Measurements from ENCODE around the gene DUSP8. TPM values are rescaled to one million over a fixed set of nuclear protein-coding genes. Genes with fewer than 3 reads are reported as not detected.

DUSP8 gene
- polyA plus RNA-seq, 1 donor from 2014 or later = 3.5 TPM

GRCh38 chr11:1540074-1540473, 32.0 kb downstream of the DUSP8 start:
- Histone ChIP-seq H3K9me2 (ENCODE audit: insufficient read depth, low read length) (no peaks in the 10 kb centered on the region), H4K20me1 (ENCODE audit: insufficient read depth) (no peaks in the 10 kb centered on the region), H3K4me2 (ENCODE audit: low read length) (no peak overlapping the region), H2AFZ (ENCODE audit: low read depth, low read length) (no peak overlapping the region), H3K27ac (ENCODE audit: low read length) (no peak overlapping the region), H3K27me3 (ENCODE audit: insufficient read depth, low read depth, low read length) (peaks cover 13% of the 10 kb centered on the region), H3F3A (ENCODE audit: insufficient read depth, low read length, poor library complexity, severe bottlenecking) (no peaks in the 10 kb centered on the region), H3K79me2 (replicated peaks; ENCODE audit: insufficient read depth, low read length) (no peaks in the 10 kb centered on the region), H3K4me3 (ENCODE audit: low read length) (no peak overlapping the region), H3K36me3 (ENCODE audit: insufficient read depth, low read length) (no peaks in the 10 kb centered on the region), H3K9ac (ENCODE audit: low read length) (no peak overlapping the region), H3K9me3 (ENCODE audit: low read length) (no peaks in the 10 kb centered on the region)
- TF ChIP-seq MXI1 (conservative IDR thresholded peaks at IDR 0.05; ENCODE audit: poor library complexity, severe bottlenecking) = no peak
- TF ChIP-seq CTCF (IDR thresholded peaks at IDR 0.05; ENCODE audit: poor library complexity, severe bottlenecking) = no peak
- TF ChIP-seq EZH2 (IDR thresholded peaks at IDR 0.05; ENCODE audit: borderline replicate concordance, insufficient read depth, low read length, poor library complexity, severe bottlenecking) = no peak
- TF ChIP-seq REST (IDR thresholded peaks at IDR 0.05; ENCODE audit: borderline replicate concordance) = no peak
- no peak for TF ChIP-seq POLR2AphosphoS5 (IDR thresholded peaks at IDR 0.05)
- TF ChIP-seq TAF1 (IDR thresholded peaks at IDR 0.05; ENCODE audit: low read depth) = no peak
- TF ChIP-seq SMC3 (conservative IDR thresholded peaks at IDR 0.05; ENCODE audit: poor library complexity) = no peak
- TF ChIP-seq RAD21 (conservative IDR thresholded peaks at IDR 0.05) = no peak
- no peak for TF ChIP-seq EP300 (conservative IDR thresholded peaks at IDR 0.05; ENCODE audit: poor library complexity, severe bottlenecking)

- no peaks in the 10 kb centered on the region for H3K36me3 ChIP-seq (ENCODE audit: insufficient read depth, low read length)
- H4K20me1 ChIP-seq (ENCODE audit: insufficient read depth) = no peaks in the 10 kb centered on the region
- peaks cover 3% of the 10 kb centered on the region for H3K27me3 ChIP-seq (ENCODE audit: insufficient read depth, low read depth, low read length)
- H2AFZ ChIP-seq (ENCODE audit: low read depth, low read length) = no peak overlapping the region
- H3K27ac ChIP-seq (ENCODE audit: low read length) = no peak overlapping the region
- H3K9ac ChIP-seq (ENCODE audit: low read length) = no peak overlapping the region
- H3K9me3 ChIP-seq (ENCODE audit: low read length) = no peaks in the 10 kb centered on the region
- no peak for TF ChIP-seq TAF1 (IDR thresholded peaks at IDR 0.05; ENCODE audit: low read depth)
- no peak for TF ChIP-seq RAD21 (conservative IDR thresholded peaks at IDR 0.05)
- no peak for TF ChIP-seq POLR2AphosphoS5 (IDR thresholded peaks at IDR 0.05)
- no peak for TF ChIP-seq EP300 (conservative IDR thresholded peaks at IDR 0.05; ENCODE audit: poor library complexity, severe bottlenecking)
- no peak for TF ChIP-seq MXI1 (conservative IDR thresholded peaks at IDR 0.05; ENCODE audit: poor library complexity, severe bottlenecking)
- no peak for TF ChIP-seq EZH2 (IDR thresholded peaks at IDR 0.05; ENCODE audit: borderline replicate concordance, insufficient read depth, low read length, poor library complexity, severe bottlenecking)
- no peak for TF ChIP-seq CTCF (IDR thresholded peaks at IDR 0.05; ENCODE audit: poor library complexity, severe bottlenecking)
- no peak for TF ChIP-seq SMC3 (conservative IDR thresholded peaks at IDR 0.05; ENCODE audit: poor library complexity)
- no peak for TF ChIP-seq REST (IDR thresholded peaks at IDR 0.05; ENCODE audit: borderline replicate concordance)
- H3K79me2 ChIP-seq (replicated peaks; ENCODE audit: insufficient read depth, low read length) = no peaks in the 10 kb centered on the region
- no peaks in the 10 kb centered on the region for H3F3A ChIP-seq (ENCODE audit: insufficient read depth, low read length, poor library complexity, severe bottlenecking)
- H3K9me2 ChIP-seq (ENCODE audit: insufficient read depth, low read length) = no peaks in the 10 kb centered on the region
- no peak overlapping the region for H3K4me2 ChIP-seq (ENCODE audit: low read length)
- no peak overlapping the region for H3K4me3 ChIP-seq (ENCODE audit: low read length)
Observed at GRCh38 chr11:1538153-1538552, 33.9 kb downstream of the DUSP8 start.
